Activated T-helper 17 cell treated with anti-CD3 and anti-CD28 coated beads, Interleukin-2, amount 50 U/mL, for 72 hours (primary cell): Measurements from ENCODE around the gene PHF11. TPM values are rescaled to one million over a fixed set of nuclear protein-coding genes. Genes with fewer than 3 reads are reported as not detected.

Experiments
- ATAC-seq: fragments of 150-1000 bp; cut with Tn5 transposase; replicated peaks from 2 replicates; pipeline ENCODE4 v1.10.0; 2021; ENCODE audit warnings: mild to moderate bottlenecking, moderate library complexity
- H3K27ac Mint-ChIP-seq: one replicate; pipeline ENCODE4 v1.8.0; 2022; ENCODE audit warnings: mixed read lengths
- H3K27me3 Mint-ChIP-seq: one replicate; pipeline ENCODE4 v1.8.0; 2022; ENCODE audit warnings: mixed read lengths
- H3K36me3 Mint-ChIP-seq: one replicate; pipeline ENCODE4 v1.8.0; 2022; ENCODE audit warnings: low read depth, mild to moderate bottlenecking, mixed read lengths
- H3K4me1 Mint-ChIP-seq: one replicate; pipeline ENCODE4 v1.8.0; 2022; ENCODE audit warnings: mixed read lengths
- H3K4me3 Mint-ChIP-seq: one replicate; pipeline ENCODE4 v1.8.0; 2022; ENCODE audit warnings: mild to moderate bottlenecking, mixed read lengths
- H3K9me3 Mint-ChIP-seq: one replicate; pipeline ENCODE4 v1.8.0; 2022; ENCODE audit warnings: mixed read lengths
- total RNA-seq, 2 donors: library from RNA; stranded (reverse); gene quantifications; one replicate each; pipeline ENCODE4 v1.2.3, GENCODE V29; 2022

PHF11 gene
- 10 to 100 TPM; 64.5 to 94.8 TPM for total RNA-seq

DNA sequence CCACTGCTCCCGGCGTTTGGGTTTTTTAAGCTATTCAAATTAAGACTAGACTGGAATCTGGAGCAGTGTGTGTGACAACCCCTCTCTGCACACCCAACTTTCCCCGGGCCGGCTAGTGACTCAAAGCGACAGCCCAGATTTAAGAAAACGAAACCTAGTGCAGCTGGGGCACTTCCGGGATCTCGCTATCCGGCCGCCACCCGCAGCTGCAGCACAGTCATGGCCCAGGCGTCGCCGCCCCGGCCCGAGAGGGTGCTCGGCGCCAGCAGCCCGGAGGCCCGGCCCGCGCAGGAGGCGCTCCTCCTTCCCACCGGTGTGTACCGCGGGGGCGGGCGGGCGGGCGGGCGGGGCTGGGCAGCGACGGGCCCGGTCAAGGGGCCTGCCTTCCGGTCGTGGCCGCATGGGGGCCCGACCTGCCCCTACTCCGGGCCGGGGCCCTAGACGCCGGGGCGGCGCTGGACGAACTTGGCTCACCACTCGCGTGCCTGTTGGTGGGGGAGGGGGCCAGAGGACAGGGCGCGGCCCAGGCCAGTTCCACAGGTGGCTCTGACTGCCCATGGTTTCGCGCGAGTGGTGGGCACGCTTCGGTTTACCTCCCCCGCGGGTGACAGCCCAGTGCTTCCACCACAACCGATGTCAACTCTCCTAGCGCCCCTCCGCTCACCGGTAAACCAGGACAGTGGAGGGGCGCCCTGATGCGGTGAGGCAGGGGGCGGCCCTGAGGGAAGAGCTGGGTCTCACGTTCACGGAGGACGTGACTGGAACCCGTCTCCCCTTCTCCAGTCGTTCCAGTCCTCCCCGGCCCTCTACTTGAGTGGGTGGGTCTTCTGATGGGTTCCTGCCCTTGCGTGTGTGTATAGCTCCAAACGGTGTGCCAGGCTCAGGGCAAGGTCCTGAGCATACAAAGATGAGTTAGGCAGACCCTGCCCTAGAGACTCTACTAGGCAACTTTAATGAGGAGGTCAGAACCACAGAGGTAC, at the start of gene PHF11:
PHF11 (plus strand) TSS at position 171 of the 980 bp plus-strand sequence; CDS start at position 220, 49 bp downstream.
- H3K27me3 Mint-ChIP-seq, result no peaks in the 10 kb centered on the region
- H3K36me3 Mint-ChIP-seq, result peaks cover 57% of the 10 kb centered on the region
- H3K27ac Mint-ChIP-seq, result peak within 1 kb of the TSS; percentile 93
- peak within 1 kb of the TSS; percentile 93 for H3K4me3 Mint-ChIP-seq
- peaks cover 9% of the 10 kb centered on the region for H3K9me3 Mint-ChIP-seq
- peaks cover 41% of the 10 kb centered on the region for H3K4me1 Mint-ChIP-seq
- ATAC-seq, result peak; percentile 83

DNA sequence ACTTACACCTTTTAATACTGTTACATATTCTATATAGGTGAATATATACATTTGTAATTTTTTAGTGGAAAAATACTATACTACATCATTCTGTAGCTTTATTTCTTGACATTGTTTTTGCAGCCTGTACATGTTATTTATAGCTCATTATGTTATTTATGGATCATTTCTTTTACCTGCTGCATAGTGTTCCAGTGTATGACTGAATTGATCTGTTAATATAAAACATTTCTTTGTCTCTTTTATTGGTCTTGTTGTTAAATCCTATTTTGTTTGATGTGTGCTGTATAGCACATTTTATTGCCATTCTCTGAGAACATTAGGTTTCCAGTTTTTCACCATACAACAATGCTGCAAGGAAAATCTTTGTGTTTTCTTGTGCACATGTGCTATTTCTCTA, 49.3 kb upstream of the PHF11 start:
- H3K4me1 Mint-ChIP-seq, result peaks cover 31% of the 10 kb centered on the region
- peak overlapping the region; percentile 87 for H3K4me3 Mint-ChIP-seq
- H3K27me3 Mint-ChIP-seq, result no peaks in the 10 kb centered on the region
- H3K36me3 Mint-ChIP-seq, result peaks cover 56% of the 10 kb centered on the region
- peak overlapping the region; percentile 97 for H3K27ac Mint-ChIP-seq
- H3K9me3 Mint-ChIP-seq, result no peaks in the 10 kb centered on the region
- no peak for ATAC-seq

DNA sequence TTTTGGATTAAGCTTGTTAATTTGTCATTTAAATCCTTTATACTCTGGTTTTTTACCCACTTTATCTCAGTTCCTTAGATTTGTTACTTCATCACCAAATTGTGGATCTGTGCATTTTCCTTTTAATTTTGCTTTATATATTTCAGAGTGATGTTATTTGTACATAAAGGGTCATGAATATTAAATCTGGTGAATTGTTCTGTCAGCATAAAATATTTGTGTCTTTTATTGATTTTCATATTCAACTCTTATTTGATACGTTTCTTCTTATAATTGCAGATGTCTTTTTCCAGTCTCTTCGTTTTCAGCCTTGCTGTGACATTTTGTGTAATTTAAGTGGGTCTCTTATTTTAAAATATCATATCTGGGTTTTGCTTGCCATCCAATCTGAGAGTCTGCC, 47.0 kb upstream of the PHF11 start:
- peaks cover 62% of the 10 kb centered on the region for H3K36me3 Mint-ChIP-seq
- peak overlapping the region; percentile 87 for H3K4me3 Mint-ChIP-seq
- H3K9me3 Mint-ChIP-seq, result no peaks in the 10 kb centered on the region
- peak overlapping the region; percentile 21 for H3K27ac Mint-ChIP-seq
- H3K4me1 Mint-ChIP-seq, result peaks cover 31% of the 10 kb centered on the region
- H3K27me3 Mint-ChIP-seq, result no peaks in the 10 kb centered on the region
- ATAC-seq, result no peak

DNA sequence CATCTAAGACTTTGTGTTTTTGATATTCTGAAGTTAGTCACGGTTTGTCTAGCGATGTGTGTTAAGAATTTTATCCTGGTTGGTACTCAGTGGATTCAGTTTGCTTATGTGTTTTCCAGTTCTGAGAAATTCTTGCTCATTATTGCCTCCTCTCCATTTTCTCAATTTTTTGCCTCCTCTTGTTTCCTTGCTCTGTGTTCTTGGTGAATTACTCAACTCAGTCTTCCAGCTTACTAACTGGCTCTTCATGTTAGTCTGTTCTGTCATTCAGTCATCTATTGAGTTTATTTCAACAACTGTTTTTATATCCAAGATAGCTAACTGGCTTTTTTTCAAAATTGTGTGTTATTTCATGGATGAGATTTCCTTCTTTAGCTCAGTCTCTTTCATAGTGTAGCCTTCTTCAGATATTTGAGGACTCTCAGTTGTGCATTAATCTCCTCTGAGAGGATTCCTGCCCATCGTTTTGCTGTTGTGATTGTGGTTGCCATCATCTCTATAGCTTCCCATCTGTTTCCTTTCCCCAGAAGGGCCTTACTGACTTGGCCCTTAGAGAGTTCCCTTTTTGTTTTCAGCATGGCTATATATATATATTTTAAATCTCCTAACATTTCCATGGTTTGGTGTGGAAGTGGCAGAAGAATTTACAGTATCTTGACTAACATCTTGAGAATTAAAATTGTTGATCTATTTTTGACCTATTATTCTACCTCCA, 45.5 kb upstream of the PHF11 start:
- Mint-ChIP-seq H3K4me3 (peak overlapping the region; percentile 87), H3K27me3 (no peaks in the 10 kb centered on the region), H3K4me1 (peaks cover 41% of the 10 kb centered on the region), H3K9me3 (no peaks in the 10 kb centered on the region), H3K27ac (peak overlapping the region; percentile 21), H3K36me3 (peaks cover 49% of the 10 kb centered on the region)
- ATAC-seq, result peak; percentile 62

DNA sequence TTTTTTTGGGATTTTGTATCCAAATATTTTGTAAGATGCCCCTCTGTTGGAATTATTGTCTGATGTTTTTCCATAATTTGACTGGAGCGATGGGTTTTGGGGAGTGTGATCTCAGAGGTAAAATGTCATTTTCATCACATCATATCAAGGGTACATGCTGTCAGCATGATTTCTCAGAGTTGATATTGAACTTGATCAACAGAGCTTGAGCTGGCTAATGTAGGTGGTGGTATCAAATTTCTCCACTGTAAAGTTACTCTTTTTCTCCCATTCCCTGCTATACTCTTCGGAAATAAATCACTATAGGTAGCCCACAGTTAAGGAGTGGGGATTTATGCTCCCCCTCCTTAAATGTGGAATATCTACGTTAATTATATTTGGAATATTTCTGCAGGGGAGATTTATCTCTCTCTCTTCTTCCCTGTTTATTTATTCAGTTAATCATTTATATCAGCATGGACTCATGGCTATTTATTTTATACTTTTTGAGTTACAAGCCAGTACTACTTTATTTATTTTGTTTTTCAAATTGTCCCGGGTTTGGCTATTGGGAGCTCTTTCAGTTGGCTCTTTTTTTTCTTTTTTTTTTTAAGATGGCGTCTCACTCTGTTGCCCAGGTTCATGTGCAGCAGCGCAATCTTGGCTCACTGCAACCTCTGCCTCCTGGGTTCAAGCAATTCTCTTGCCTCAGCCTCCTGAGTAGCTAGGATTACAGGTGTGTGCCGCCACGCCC, 42.9 kb upstream of the PHF11 start:
- no peak for ATAC-seq
- Mint-ChIP-seq H3K27me3 (no peaks in the 10 kb centered on the region), H3K9me3 (no peaks in the 10 kb centered on the region), H3K4me1 (peaks cover 36% of the 10 kb centered on the region), H3K27ac (no peak overlapping the region), H3K36me3 (peaks cover 34% of the 10 kb centered on the region), H3K4me3 (no peak overlapping the region)

- peaks cover 37% of the 10 kb centered on the region for H3K36me3 Mint-ChIP-seq
- ATAC-seq, result no peak
- H3K9me3 Mint-ChIP-seq, result no peaks in the 10 kb centered on the region
- no peak overlapping the region for H3K27ac Mint-ChIP-seq
- peaks cover 38% of the 10 kb centered on the region for H3K4me1 Mint-ChIP-seq
- no peaks in the 10 kb centered on the region for H3K27me3 Mint-ChIP-seq
- no peak overlapping the region for H3K4me3 Mint-ChIP-seq
Measured at GRCh38 chr13:49453465-49453864, 42.3 kb upstream of the PHF11 start.

GRCh38 chr13:49454388-49455006, 41.3 kb upstream of the PHF11 start:
- Mint-ChIP-seq H3K4me3 (peak overlapping the region; percentile 60), H3K36me3 (peaks cover 33% of the 10 kb centered on the region), H3K27ac (peak overlapping the region; percentile 85), H3K4me1 (peaks cover 31% of the 10 kb centered on the region), H3K9me3 (no peaks in the 10 kb centered on the region), H3K27me3 (no peaks in the 10 kb centered on the region)
- peak; percentile 95 for ATAC-seq

- peak overlapping the region; percentile 85 for H3K27ac Mint-ChIP-seq
- no peaks in the 10 kb centered on the region for H3K27me3 Mint-ChIP-seq
- H3K36me3 Mint-ChIP-seq, result peaks cover 29% of the 10 kb centered on the region
- H3K9me3 Mint-ChIP-seq, result no peaks in the 10 kb centered on the region
- H3K4me3 Mint-ChIP-seq, result no peak overlapping the region
- no peak for ATAC-seq
- H3K4me1 Mint-ChIP-seq, result peaks cover 26% of the 10 kb centered on the region
Measured at GRCh38 chr13:49455007-49455398, 40.8 kb upstream of the PHF11 start.

GRCh38 chr13:49456156-49456555, 39.6 kb upstream of the PHF11 start:
- peaks cover 20% of the 10 kb centered on the region for H3K4me1 Mint-ChIP-seq
- ATAC-seq, result no peak
- H3K9me3 Mint-ChIP-seq, result no peaks in the 10 kb centered on the region
- no peak overlapping the region for H3K27ac Mint-ChIP-seq
- peaks cover 36% of the 10 kb centered on the region for H3K36me3 Mint-ChIP-seq
- no peak overlapping the region for H3K4me3 Mint-ChIP-seq
- no peaks in the 10 kb centered on the region for H3K27me3 Mint-ChIP-seq

DNA sequence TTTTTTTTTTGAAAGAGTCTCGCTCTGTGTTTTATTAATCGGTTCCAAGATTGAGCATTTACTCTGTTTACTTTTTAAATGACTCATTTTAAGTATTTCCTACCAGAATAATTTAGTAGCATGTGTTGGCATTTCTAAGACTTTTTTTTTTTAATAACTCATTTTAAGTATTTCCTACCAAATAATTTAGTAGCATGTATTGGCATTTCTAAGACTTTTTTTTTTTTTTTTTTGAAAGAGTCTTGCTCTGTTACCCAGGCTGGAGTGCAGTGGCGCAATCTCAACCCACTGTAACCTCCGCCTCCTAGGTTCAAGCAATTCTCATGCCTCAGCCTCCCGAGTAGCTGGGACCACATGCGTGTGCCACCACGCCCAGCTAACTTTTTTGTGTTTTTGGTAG, 38.5 kb upstream of the PHF11 start:
- Mint-ChIP-seq H3K9me3 (no peaks in the 10 kb centered on the region), H3K4me1 (peaks cover 20% of the 10 kb centered on the region), H3K27me3 (no peaks in the 10 kb centered on the region), H3K36me3 (peaks cover 39% of the 10 kb centered on the region), H3K4me3 (no peak overlapping the region), H3K27ac (no peak overlapping the region)
- ATAC-seq, result no peak

DNA sequence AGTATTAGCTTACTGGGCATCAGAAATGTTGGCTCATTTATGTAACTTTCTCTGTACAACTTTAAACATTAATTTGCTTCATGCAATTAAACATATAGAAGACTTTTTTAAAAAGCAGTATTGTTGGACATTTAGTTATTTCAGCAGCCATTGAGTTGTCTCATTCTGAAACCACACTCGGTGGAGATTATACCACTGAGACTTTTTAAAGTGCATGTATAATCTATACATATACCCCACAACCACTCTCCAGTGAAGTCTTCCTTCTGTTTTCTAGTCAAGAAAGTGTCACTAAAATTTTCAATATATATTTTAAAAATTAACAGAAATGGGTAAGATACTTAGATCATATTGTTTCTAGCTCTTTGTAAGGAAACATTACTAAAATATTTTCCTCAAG, 36.2 kb upstream of the PHF11 start:
- Mint-ChIP-seq H3K27ac (no peak overlapping the region), H3K27me3 (no peaks in the 10 kb centered on the region), H3K4me3 (no peak overlapping the region), H3K9me3 (no peaks in the 10 kb centered on the region), H3K4me1 (peaks cover 7% of the 10 kb centered on the region), H3K36me3 (peaks cover 53% of the 10 kb centered on the region)
- peak; percentile 23 for ATAC-seq

- peaks cover 92% of the 10 kb centered on the region for H3K36me3 Mint-ChIP-seq
Measured at GRCh38 chr13:49464085-49464484, 31.7 kb upstream of the PHF11 start.

DNA sequence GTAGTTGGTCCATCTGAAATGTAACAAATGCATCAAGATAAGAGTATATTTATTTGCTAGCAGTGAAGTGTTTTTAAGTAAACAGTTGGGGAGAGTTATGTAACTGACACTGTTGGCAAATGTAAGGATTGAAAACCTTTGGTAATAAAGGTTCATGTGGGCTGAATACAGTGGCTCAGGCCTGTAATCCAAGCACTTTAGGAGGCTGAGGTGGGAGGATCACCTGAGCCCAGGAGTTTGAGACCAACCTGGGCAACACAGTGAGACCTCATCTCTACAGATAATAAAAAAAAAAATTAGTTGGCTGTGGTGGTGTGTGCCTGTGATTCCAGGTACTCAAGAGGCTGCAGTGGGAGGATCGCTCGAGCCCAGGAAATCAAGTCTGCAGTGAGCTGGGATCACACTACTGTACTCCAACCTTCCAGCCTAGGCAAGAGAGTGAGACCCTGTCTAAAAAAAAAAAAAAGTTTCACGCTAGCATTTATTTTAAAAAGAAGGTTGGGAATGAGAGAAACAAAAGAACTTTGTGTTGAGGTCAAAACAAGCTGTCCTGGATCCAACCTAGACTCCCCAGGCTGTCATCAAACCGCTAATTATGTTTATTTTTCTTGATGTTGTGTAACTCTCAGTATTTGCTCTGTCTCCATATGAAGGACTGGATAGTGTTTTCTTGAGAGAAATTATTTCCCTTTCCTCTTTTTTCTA, 31.0 kb upstream of the PHF11 start:
- Mint-ChIP-seq H3K36me3 (peaks cover 99% of the 10 kb centered on the region), H3K27me3 (no peaks in the 10 kb centered on the region), H3K4me1 (no peaks in the 10 kb centered on the region), H3K27ac (no peak overlapping the region), H3K4me3 (no peak overlapping the region), H3K9me3 (no peaks in the 10 kb centered on the region)
- ATAC-seq, result no peak

More at GRCh38 chr13:49464085-49464484, 31.7 kb upstream of the PHF11 start:
- Mint-ChIP-seq H3K9me3 (no peaks in the 10 kb centered on the region), H3K4me1 (no peaks in the 10 kb centered on the region), H3K27me3 (no peaks in the 10 kb centered on the region), H3K4me3 (no peak overlapping the region), H3K27ac (no peak overlapping the region)
- no peak for ATAC-seq
